HuH-7 (cell line): ENCODE data around the gene CR2.
"Not testable (repeated sequence)": the region's sequence is repeated elsewhere in the genome, so short reads cannot be mapped to it uniquely, and the experiment has no call there.

ENCODE experiments used
- DNase-seq: peaks from one replicate; pipeline ENCODE4 v3.0.0; 2011; ENCODE audit warnings: low spot score

The CR2 gene

GRCh38 chr1:207444514-207445217 lies 9.5 kb upstream of the CR2 start:
- DNase-seq, result no peak

DNA sequence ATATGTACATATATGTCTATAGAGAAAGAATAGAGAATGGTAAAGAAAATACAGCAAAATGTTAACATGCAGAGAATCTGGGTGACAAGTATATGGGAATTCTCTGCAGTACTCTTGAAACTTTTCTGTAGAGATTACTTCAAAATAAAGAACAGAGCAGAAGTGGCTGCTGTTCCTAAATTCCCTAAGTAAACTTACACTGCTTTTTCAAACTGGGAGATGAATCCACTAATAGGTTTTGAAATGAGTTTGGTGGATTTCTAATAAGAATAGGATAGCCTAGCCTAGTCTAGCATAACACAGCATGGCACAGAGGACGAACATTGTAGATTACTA lies 450 bp upstream of the CR2 start:
- DNase-seq, result no peak

DNA sequence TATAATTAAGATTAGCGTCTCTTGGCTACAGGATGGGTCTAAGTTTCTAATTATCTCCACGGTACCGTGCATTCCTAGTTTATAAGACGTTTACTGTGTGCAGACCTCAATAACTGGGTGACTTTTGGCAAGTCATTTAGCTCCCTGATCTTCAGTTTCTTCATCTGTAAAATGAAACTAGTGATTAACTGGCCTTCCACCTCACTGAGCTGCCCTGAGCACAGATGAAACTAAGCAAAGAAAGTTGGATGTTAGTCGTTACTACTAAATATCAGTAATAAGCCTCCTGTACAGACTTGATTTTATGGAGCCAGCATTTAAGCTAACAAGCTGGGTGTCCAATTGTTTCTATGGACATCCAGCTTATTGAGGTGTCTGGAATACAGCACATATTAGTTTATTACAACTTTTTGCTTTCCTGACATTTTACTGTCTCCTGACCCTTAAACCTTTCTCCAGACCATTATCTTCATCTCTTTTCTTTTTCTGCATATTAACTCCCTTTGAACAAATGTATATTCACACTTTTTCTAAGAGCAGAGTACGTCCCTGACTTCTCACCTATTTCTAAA lies 1.1 kb downstream of the CR2 start:
- DNase-seq, result no peak

DNA sequence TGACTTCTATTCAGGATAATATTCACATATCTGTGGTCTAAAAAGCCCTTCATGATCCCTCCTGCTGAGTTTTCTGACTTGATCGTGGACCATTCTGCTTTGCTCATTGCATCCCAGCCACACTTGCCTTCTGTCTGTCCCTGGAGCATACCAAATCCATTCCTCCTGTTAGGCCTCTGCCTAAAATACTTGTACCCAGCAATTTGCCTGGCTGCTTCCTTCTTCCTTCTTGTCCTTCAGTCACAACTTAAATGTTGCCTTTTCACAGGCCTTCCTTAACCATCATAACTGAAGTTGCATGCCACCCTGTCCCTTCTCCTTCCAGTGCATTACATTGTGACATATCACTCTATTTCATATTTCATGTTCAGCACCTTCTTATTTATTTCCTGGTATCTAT lies 4.3 kb downstream of the CR2 start:
- no peak for DNase-seq

- DNase-seq, result no peak
These were observed 4.9 kb downstream of the CR2 start for GRCh38 chr1:207459008-207459407.

DNA sequence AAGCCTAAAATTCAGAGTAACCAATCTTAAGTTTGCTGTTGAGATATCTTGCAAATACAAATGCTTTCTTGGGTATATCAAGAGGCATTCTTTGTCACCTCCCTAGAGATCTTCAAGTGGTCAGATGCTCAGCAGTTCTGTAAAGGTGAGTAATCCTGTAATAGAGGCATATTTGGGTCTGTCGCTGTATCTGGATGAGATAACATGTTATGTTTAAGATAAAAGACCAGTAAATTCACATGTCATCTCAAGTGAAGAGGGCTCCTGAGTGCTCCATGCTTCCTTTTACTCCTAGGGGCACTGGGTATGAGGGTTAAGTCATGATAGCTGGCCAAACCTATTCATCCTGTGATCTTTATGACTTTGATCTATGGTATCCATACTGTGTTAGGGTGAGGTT lies 7.5 kb downstream of the CR2 start:
- no peak for DNase-seq

DNA sequence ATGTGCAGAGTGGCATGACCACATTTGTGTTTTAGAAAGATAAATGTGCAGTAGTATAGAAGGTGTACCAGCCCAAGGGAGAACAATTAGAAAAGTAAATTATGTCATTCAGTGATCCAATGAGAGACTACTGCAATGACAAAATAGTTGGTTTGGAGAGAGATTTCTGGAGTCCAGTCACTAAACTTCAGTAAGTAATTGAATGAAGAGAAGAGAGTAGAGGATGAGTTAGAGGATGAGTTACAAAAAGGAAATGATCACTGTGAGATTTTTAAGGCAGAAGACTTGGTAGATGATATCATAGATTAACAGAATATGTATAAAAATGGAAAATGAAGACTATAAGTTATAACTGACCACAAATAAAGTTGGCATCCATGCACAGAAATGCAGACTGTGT lies 8.4 kb downstream of the CR2 start:
- no peak for DNase-seq

DNA sequence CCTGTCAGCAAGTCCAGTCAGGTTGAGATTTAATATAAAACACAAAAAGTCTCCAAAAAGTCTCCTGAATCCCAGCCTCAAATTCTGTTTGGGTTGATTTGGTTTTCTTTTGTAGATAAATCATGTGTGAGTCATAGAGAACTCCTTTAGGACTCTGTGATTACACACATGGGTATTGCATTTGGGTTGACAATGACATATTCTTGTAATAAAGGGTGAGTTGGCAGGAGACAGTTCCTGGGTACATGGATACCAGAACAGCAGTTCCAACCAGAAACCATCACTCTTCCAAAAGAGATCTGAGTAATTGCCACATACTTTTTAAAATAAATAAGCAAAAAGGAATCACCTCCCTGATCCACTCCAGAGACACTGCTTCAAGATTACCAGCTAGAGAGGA lies 8.9 kb downstream of the CR2 start:
- no peak for DNase-seq

DNA sequence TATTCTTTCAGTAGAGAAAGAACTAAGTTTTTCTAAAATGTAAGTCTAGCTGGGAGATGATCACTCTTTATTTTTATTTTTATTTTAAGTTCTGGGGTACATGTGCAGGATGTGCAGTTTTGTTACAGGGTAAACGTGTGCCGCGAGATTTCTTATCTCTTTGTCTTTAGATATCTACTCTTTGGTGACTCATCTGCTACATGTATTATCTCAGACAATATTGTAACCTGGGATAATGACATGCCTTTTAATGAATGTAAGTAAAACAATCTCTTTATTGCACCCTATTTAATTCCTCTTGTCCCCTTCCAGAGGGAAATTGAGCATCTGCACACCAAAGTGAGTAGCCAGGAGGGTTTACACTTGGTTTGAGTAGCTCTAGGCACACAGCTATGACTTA lies 9.4 kb downstream of the CR2 start:
- DNase-seq, result no peak

DNA sequence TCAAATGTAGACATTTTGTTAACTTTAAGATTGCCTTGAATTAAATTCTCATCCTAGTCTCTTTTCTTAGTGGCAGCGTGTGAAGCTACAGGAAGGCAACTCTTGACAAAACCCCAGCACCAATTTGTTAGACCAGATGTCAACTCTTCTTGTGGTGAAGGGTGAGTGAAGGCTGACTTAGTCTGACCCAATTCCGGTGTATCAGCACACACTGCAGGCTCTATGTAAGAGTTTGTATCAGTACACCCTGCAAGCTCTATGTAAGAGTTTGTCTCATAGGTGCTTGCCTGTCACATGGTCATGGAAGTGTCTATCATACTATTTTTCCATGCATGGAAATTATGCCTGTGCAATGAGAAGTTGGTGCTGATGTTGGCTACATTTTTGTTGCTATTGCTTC lies 16.8 kb downstream of the CR2 start:
- DNase-seq, result no peak

GRCh38 chr1:207474210-207474609 lies 20.1 kb downstream of the CR2 start:
- DNase-seq, result no peak

GRCh38 chr1:207486198-207486597 lies 32.1 kb downstream of the CR2 start:
- no peak for DNase-seq

DNA sequence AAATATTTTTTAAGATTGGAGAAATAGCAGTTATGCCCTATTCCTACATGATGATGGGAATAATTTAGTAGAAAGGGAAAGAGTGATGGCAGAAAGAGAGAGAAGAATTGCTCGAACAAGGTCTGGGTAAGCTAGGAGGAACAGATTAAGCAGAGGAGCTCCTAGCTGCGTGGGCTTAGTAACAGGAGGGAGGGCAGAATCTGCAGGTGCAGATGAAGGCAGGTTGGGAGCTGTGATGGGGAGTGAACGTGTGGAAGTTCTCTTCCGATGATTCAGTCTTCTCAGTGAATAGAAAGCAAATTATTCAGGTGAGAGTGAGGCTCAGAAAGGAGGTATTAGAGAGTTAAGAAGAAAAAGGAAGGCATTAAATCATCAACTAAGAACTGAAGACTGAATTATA lies 33.5 kb downstream of the CR2 start:
- no peak for DNase-seq

- DNase-seq, result no peak
These were observed 39.1 kb downstream of the CR2 start for GRCh38 chr1:207493212-207493611.

DNA sequence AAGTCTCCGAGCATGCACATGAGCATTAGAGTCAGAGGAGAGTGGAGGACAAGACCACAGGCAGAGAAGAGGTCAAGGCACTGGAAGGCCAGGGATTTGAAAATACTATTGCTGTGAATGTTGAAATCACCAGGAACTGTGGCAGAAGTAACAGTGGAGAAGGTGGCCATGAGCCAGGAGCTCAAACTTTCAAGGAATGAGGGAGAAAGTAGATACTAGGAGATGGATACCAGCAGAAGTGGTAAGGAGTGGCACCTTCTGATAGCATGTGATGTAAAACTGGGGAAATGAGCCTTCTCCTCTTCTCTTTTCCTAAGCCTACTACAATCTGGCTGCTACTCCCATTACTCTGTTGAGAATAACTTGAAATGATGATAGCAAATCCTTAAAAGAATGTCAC lies 40.0 kb downstream of the CR2 start:
- DNase-seq, result no peak

GRCh38 chr1:207495281-207495680 lies 41.2 kb downstream of the CR2 start:
- not testable (repeated sequence) for DNase-seq

- no peak for DNase-seq
These were observed 42.0 kb downstream of the CR2 start, which contains the start of gene CR1 for GRCh38 chr1:207495801-207496792. CR1 (plus strand) TSS chr1:207496157; CDS start chr1:207496268, 111 bp downstream.

DNA sequence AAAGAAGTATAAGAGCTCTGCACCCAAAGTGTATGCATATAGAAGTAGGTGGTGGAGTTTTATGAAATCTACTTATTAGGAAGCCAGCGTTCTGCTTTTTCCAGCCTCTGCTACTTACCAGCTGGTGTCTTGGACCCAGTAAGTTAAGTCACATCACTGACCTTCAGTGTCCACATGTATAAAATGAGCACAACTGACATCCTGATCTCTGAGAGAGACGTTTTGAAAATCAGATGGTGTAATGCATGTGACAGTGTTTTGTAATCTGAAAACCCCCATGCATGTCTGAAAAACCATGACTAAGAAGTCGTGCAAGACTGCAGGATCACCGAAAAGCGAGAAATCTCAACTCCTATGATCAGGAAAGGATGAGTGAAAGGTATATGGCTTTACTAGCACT lies 43.8 kb downstream of the CR2 start:
- DNase-seq, result no peak

GRCh38 chr1:207499573-207499972 lies 45.4 kb downstream of the CR2 start:
- DNase-seq, result peak; percentile 72

GRCh38 chr1:207500306-207500705 lies 46.2 kb downstream of the CR2 start:
- no peak for DNase-seq

GRCh38 chr1:207501071-207501470 lies 46.9 kb downstream of the CR2 start:
- no peak for DNase-seq

GRCh38 chr1:207502726-207503125 lies 48.6 kb downstream of the CR2 start:
- DNase-seq, result no peak

DNA sequence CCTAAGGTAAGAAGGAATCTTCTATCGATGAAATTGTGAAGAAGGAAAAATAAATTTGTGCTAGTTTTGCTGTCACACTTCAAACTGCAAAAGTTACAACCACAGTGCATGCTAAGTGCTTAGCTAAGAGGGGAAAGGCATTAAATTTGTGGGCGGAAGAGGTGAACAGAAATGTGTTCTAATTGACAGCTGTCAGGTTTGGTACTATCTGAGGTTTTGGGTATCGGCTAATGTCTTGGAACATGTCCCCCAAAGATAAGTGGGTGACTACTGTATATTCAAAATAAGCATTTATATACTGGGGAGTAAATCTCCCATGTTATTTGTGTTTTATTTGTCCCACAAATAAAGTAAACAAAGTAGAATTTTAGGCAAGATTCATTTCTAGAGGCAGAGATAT lies 49.8 kb downstream of the CR2 start:
- DNase-seq, result no peak
